GM23338 (cell line): ENCODE measurements around the gene UBE2H. TPM values are rescaled to one million over a fixed set of nuclear protein-coding genes. Genes with fewer than 3 reads are reported as not detected.

ENCODE experiments used
- ATAC-seq: fragments of 200-7000 bp; cut with Tn5 transposase; 3 replicates; pipeline ENCODE4 v1.9.1; 2020
- DNase-seq: peaks from one replicate; pipeline ENCODE4 v3.0.0-alpha.2; 2015; ENCODE audit warnings: low spot score
- H2AFZ ChIP-seq: fragments of 200-600 bp; sonication (generic); 2 replicates; pipeline ENCODE4 v1.8.0; 2016; ENCODE audit warnings: antibody characterized with exemption, mild to moderate bottlenecking, moderate library complexity
- H3F3A ChIP-seq: fragments of 200-600 bp; sonication (generic); replicated peaks from 2 replicates; pipeline ENCODE4 v1.8.0; 2017; ENCODE audit warnings: antibody characterized with exemption, mixed run types, low read depth
- H3K27ac ChIP-seq: fragments of 200-600 bp; sonication (generic); 2 replicates; pipeline ENCODE4 v1.6.1; 2016; ENCODE audit warnings: low read depth
- H3K27me3 ChIP-seq: fragments of 200-600 bp; sonication (generic); 2 replicates; pipeline ENCODE4 v1.8.0; 2016; ENCODE audit warnings: mild to moderate bottlenecking, mixed run types, moderate library complexity; ENCODE audit not compliant: insufficient read depth
- H3K36me3 ChIP-seq: fragments of 200-600 bp; sonication (generic); 2 replicates; pipeline ENCODE4 v1.8.0; 2016; ENCODE audit warnings: mild to moderate bottlenecking; ENCODE audit not compliant: insufficient read depth
- H3K4me1 ChIP-seq: fragments of 200-600 bp; sonication (generic); 2 replicates; pipeline ENCODE4 v1.8.0; 2016; ENCODE audit warnings: mild to moderate bottlenecking, moderate library complexity; ENCODE audit not compliant: insufficient read depth
- H3K4me2 ChIP-seq: fragments of 200-600 bp; sonication (generic); 2 replicates; pipeline ENCODE4 v1.7.1; 2017; ENCODE audit warnings: mixed run types
- H3K4me3 ChIP-seq: fragments of 200-600 bp; sonication (generic); 2 replicates; pipeline ENCODE4 v1.6.1; 2016; ENCODE audit warnings: mixed run types
- H3K79me2 ChIP-seq: fragments of 200-600 bp; sonication (generic); replicated peaks from 2 replicates; pipeline ENCODE4 v1.8.0; 2017; ENCODE audit warnings: mild to moderate bottlenecking; ENCODE audit not compliant: insufficient read depth
- H3K9me2 ChIP-seq: fragments of 200-600 bp; sonication (generic); 2 replicates; pipeline ENCODE4 v1.8.0; 2017; ENCODE audit not compliant: insufficient read depth
- H4K20me1 ChIP-seq: fragments of 200-600 bp; sonication (generic); replicated peaks from 2 replicates; pipeline ENCODE4 v1.8.0; 2017; ENCODE audit warnings: mild to moderate bottlenecking; ENCODE audit not compliant: insufficient read depth
- H3K27ac Mint-ChIP-seq: 2 replicates; pipeline ENCODE4 v1.8.0; 2020; ENCODE audit warnings: inconsistent platforms, mild to moderate bottlenecking, moderate library complexity, mixed read lengths
- H3K27me3 Mint-ChIP-seq: 3 replicates; pipeline ENCODE4 v1.8.0; 2022; ENCODE audit warnings: low read depth, mild to moderate bottlenecking, moderate library complexity, mixed read lengths, inconsistent platforms; ENCODE audit not compliant: insufficient read depth, poor library complexity
- H3K36me3 Mint-ChIP-seq: 3 replicates; pipeline ENCODE4 v1.8.0; 2021; ENCODE audit warnings: low read depth, mild to moderate bottlenecking, inconsistent platforms, moderate library complexity, mixed read lengths
- H3K4me1 Mint-ChIP-seq: 3 replicates; pipeline ENCODE4 v1.8.0; 2020; ENCODE audit warnings: mild to moderate bottlenecking, inconsistent platforms, mixed read lengths
- H3K4me3 Mint-ChIP-seq: 3 replicates; pipeline ENCODE4 v1.8.0; 2021; ENCODE audit warnings: moderate library complexity, mild to moderate bottlenecking, inconsistent platforms, mixed read lengths
- H3K9me3 Mint-ChIP-seq: 3 replicates; pipeline ENCODE4 v1.8.0; 2020; ENCODE audit warnings: moderate library complexity, mild to moderate bottlenecking, inconsistent platforms, mixed read lengths
- CREB1 ChIP-seq: fragments of 250-450 bp; sonication (Bioruptor Pico); IDR thresholded peaks from 2 replicates; pipeline ENCODE4 v1.5.0; 2020; ENCODE audit warnings: low read depth, mild to moderate bottlenecking, moderate library complexity
- ETS1 ChIP-seq: IDR thresholded peaks from 2 replicates; pipeline ENCODE4 v1.6.1; 2016; ENCODE audit warnings: antibody characterized with exemption
- EZH2 ChIP-seq: fragments of 200-600 bp; sonication (generic); IDR thresholded peaks from one replicate; pipeline ENCODE4 v1.8.0; 2017; ENCODE audit warnings: antibody characterized with exemption, mild to moderate bottlenecking, low read depth; ENCODE audit not compliant: unreplicated experiment
- EZH2phosphoT487 ChIP-seq: fragments of 200-600 bp; sonication (generic); IDR thresholded peaks from one replicate; pipeline ENCODE4 v1.8.1; 2018; ENCODE audit warnings: antibody characterized with exemption; ENCODE audit not compliant: unreplicated experiment
- JUNB ChIP-seq: IDR thresholded peaks from one replicate; pipeline ENCODE4 v1.6.1; 2016; ENCODE audit warnings: antibody characterized with exemption; ENCODE audit not compliant: unreplicated experiment
- POLR2AphosphoS5 ChIP-seq: IDR thresholded peaks from 2 replicates; pipeline ENCODE4 v1.6.1; 2016; ENCODE audit warnings: antibody characterized with exemption, low read depth
- REST ChIP-seq: IDR thresholded peaks from one replicate; pipeline ENCODE4 v1.6.1; 2018; ENCODE audit warnings: antibody characterized with exemption; ENCODE audit not compliant: unreplicated experiment
- STAT1 ChIP-seq: IDR thresholded peaks from one replicate; pipeline ENCODE4 v1.6.1; 2016; ENCODE audit warnings: antibody characterized with exemption; ENCODE audit not compliant: unreplicated experiment
- ZNF114 ChIP-seq: fragments of 250-450 bp; sonication (Bioruptor Pico); IDR thresholded peaks from 2 replicates; pipeline ENCODE4 v1.5.0; 2020; ENCODE audit warnings: mild to moderate bottlenecking, moderate library complexity
- ZNF331 ChIP-seq: fragments of 250-450 bp; sonication (Bioruptor Pico); IDR thresholded peaks from 2 replicates; pipeline ENCODE4 v1.5.0; 2020; ENCODE audit warnings: low read depth, mild to moderate bottlenecking, moderate library complexity
- polyA plus RNA-seq: library from polyadenylated mRNA; unstranded; fragments of >200 nt; fragmentation: Nextera tagmentation; extraction: Ambion mirVana; gene quantifications from 2 replicates; pipeline ENCODE4 v1.2.1, GENCODE V29; 2016
- total RNA-seq: library from RNA; depleted of rRNA; stranded (reverse); fragments of >200 nt; shearing (Covaris generic); gene quantifications from 2 replicates; pipeline ENCODE4 v1.2.3, GENCODE V29; 2014

The UBE2H gene
- total and polyA plus RNA-seq, 2 experiments from 2014 or later = 40.8 to 86.5 TPM

- DNase-seq (no peak), ATAC-seq (no peak)
- H3K4me1 Mint-ChIP-seq = peaks cover 19% of the 10 kb centered on the region
- peaks cover 3% of the 10 kb centered on the region for H3K27me3 Mint-ChIP-seq
- Histone ChIP-seq H3K27ac (no peak overlapping the region), H3K4me3 (no peak overlapping the region), H3K4me1 (peaks cover 2% of the 10 kb centered on the region; the same call in 1 of the 2 replicates), H3F3A (no peaks in the 10 kb centered on the region; the same call in 1 of the 2 replicates), H3K4me2 (no peak overlapping the region), H2AFZ (no peak overlapping the region), H3K36me3 (no peaks in the 10 kb centered on the region), H3K79me2 (peaks cover 98% of the 10 kb centered on the region), H4K20me1 (peaks cover 33% of the 10 kb centered on the region), H3K9me2 (no peaks in the 10 kb centered on the region), H3K27me3 (no peaks in the 10 kb centered on the region)
- no peak for TF ChIP-seq CREB1
- no peak overlapping the region for H3K4me3 Mint-ChIP-seq
- peaks cover 20% of the 10 kb centered on the region; the same call in 2 of the 3 replicates for H3K36me3 Mint-ChIP-seq
- no peaks in the 10 kb centered on the region for H3K9me3 Mint-ChIP-seq
- H3K27ac Mint-ChIP-seq = no peak overlapping the region
Measured at GRCh38 chr7:129898007-129898406, 54.8 kb downstream of the UBE2H start.

- Histone ChIP-seq H3K79me2 (peaks cover 96% of the 10 kb centered on the region), H3K4me1 (no peaks in the 10 kb centered on the region), H4K20me1 (peaks cover 33% of the 10 kb centered on the region), H3K4me2 (no peak overlapping the region), H3K4me3 (no peak overlapping the region), H3K36me3 (no peaks in the 10 kb centered on the region), H2AFZ (no peak overlapping the region), H3K27me3 (no peaks in the 10 kb centered on the region), H3K9me2 (no peaks in the 10 kb centered on the region), H3F3A (no peaks in the 10 kb centered on the region), H3K27ac (peak overlapping the region; percentile 71; the same call in 1 of the 2 replicates)
- Mint-ChIP-seq H3K36me3 (peaks cover 22% of the 10 kb centered on the region; the same call in 2 of the 3 replicates), H3K27ac (no peak overlapping the region), H3K9me3 (no peaks in the 10 kb centered on the region), H3K4me3 (no peak overlapping the region), H3K4me1 (peaks cover 15% of the 10 kb centered on the region), H3K27me3 (no peaks in the 10 kb centered on the region)
- DNase-seq = no peak
- no peak for ATAC-seq
- TF ChIP-seq STAT1 (no peak), EZH2phosphoT487 (no peak), ZNF114 (CRISPR knock-in tag) (no peak), EZH2 (no peak), ZNF331 (no peak), REST (no peak), POLR2AphosphoS5 (no peak), JUNB (no peak), ETS1 (no peak), CREB1 (no peak)
Measured at GRCh38 chr7:129896568-129897382, 56.0 kb downstream of the UBE2H start.
